ENCODE results near the gene MYO1E.

The MYO1E gene

GRCh38 chr15:59258317-59258716 lies 114.4 kb downstream of the MYO1E start:
- Histone ChIP-seq H3K9ac (ENCODE audit: insufficient read length) (no peak overlapping the region), H3K27ac (no peak overlapping the region)

GRCh38 chr15:59257140-59257539 lies 115.5 kb downstream of the MYO1E start:
- Histone ChIP-seq H3K9me3 (ENCODE audit: low read depth, low read length) (no peaks in the 10 kb centered on the region), H3K4me3 (no peak overlapping the region), H3K36me3 (ENCODE audit: insufficient read depth, low read length) (no peaks in the 10 kb centered on the region), H3K9ac (ENCODE audit: insufficient read length) (no peak overlapping the region), H3K27ac (no peak overlapping the region)
- no peak for DNase-seq (ENCODE audit: low read depth, low spot score)
- no peak for TF ChIP-seq FOXP2 (optimal IDR thresholded peaks at IDR 0.05; ENCODE audit: control extremely low read depth, extremely low read length, insufficient read depth)
- TF ChIP-seq EZH2 (IDR thresholded peaks at IDR 0.05): no peak
- no peak for TF ChIP-seq POLR2AphosphoS5 (IDR thresholded peaks at IDR 0.05; ENCODE audit: borderline replicate concordance, low read depth, low read length)

More at GRCh38 chr15:59258317-59258716, 114.4 kb downstream of the MYO1E start:
- TF ChIP-seq EZH2 (IDR thresholded peaks at IDR 0.05): no peak
- no peak for TF ChIP-seq POLR2AphosphoS5 (IDR thresholded peaks at IDR 0.05; ENCODE audit: borderline replicate concordance, low read depth, low read length)
- no peak for TF ChIP-seq FOXP2 (optimal IDR thresholded peaks at IDR 0.05; ENCODE audit: control extremely low read depth, extremely low read length, insufficient read depth)
- DNase-seq (ENCODE audit: low read depth, low spot score): no peak
- H3K9me3 ChIP-seq (ENCODE audit: low read depth, low read length): no peaks in the 10 kb centered on the region
- no peaks in the 10 kb centered on the region for H3K36me3 ChIP-seq (ENCODE audit: insufficient read depth, low read length)
- H3K4me3 ChIP-seq: no peak overlapping the region

- no peaks in the 10 kb centered on the region for H3K9me3 ChIP-seq (ENCODE audit: low read depth, low read length)
- H3K4me3 ChIP-seq: no peak overlapping the region
- H3K27ac ChIP-seq: no peak overlapping the region
- no peaks in the 10 kb centered on the region for H3K36me3 ChIP-seq (ENCODE audit: insufficient read depth, low read length)
- no peak for DNase-seq (ENCODE audit: low read depth, low spot score)
- TF ChIP-seq POLR2AphosphoS5 (IDR thresholded peaks at IDR 0.05; ENCODE audit: borderline replicate concordance, low read depth, low read length) (no peak), EZH2 (IDR thresholded peaks at IDR 0.05) (no peak), FOXP2 (optimal IDR thresholded peaks at IDR 0.05; ENCODE audit: control extremely low read depth, extremely low read length, insufficient read depth) (no peak)
- H3K9ac ChIP-seq (ENCODE audit: insufficient read length): no peak overlapping the region
Measured at GRCh38 chr15:59256482-59256881, 116.2 kb downstream of the MYO1E start.

GRCh38 chr15:59255680-59256336 lies 116.9 kb downstream of the MYO1E start:
- H3K27ac ChIP-seq: no peak overlapping the region
- TF ChIP-seq FOXP2 (optimal IDR thresholded peaks at IDR 0.05; ENCODE audit: control extremely low read depth, extremely low read length, insufficient read depth) (no peak), EZH2 (IDR thresholded peaks at IDR 0.05) (no peak), POLR2AphosphoS5 (IDR thresholded peaks at IDR 0.05; ENCODE audit: borderline replicate concordance, low read depth, low read length) (no peak)
- H3K9ac ChIP-seq (ENCODE audit: insufficient read length): no peak overlapping the region

GRCh38 chr15:59252137-59252536 lies 120.5 kb downstream of the MYO1E start:
- no peak for DNase-seq (ENCODE audit: low read depth, low spot score)
- Histone ChIP-seq H3K36me3 (ENCODE audit: insufficient read depth, low read length) (no peaks in the 10 kb centered on the region), H3K4me3 (no peak overlapping the region), H3K9me3 (ENCODE audit: low read depth, low read length) (no peaks in the 10 kb centered on the region), H3K9ac (ENCODE audit: insufficient read length) (no peak overlapping the region), H3K27ac (no peak overlapping the region)
- TF ChIP-seq EZH2 (IDR thresholded peaks at IDR 0.05) (no peak), FOXP2 (optimal IDR thresholded peaks at IDR 0.05; ENCODE audit: control extremely low read depth, extremely low read length, insufficient read depth) (no peak), POLR2AphosphoS5 (IDR thresholded peaks at IDR 0.05; ENCODE audit: borderline replicate concordance, low read depth, low read length) (no peak)

More at GRCh38 chr15:59255680-59256336, 116.9 kb downstream of the MYO1E start:
- no peak for DNase-seq (ENCODE audit: low read depth, low spot score)
- no peaks in the 10 kb centered on the region for H3K36me3 ChIP-seq (ENCODE audit: insufficient read depth, low read length)
- H3K4me3 ChIP-seq: no peak overlapping the region
- H3K9me3 ChIP-seq (ENCODE audit: low read depth, low read length): no peaks in the 10 kb centered on the region

- Histone ChIP-seq H3K27ac (no peak overlapping the region), H3K9ac (ENCODE audit: insufficient read length) (no peak overlapping the region), H3K36me3 (ENCODE audit: insufficient read depth, low read length) (no peaks in the 10 kb centered on the region), H3K9me3 (ENCODE audit: low read depth, low read length) (no peaks in the 10 kb centered on the region), H3K4me3 (no peak overlapping the region)
- no peak for DNase-seq (ENCODE audit: low read depth, low spot score)
- TF ChIP-seq FOXP2 (optimal IDR thresholded peaks at IDR 0.05; ENCODE audit: control extremely low read depth, extremely low read length, insufficient read depth) (no peak), EZH2 (IDR thresholded peaks at IDR 0.05) (no peak), POLR2AphosphoS5 (IDR thresholded peaks at IDR 0.05; ENCODE audit: borderline replicate concordance, low read depth, low read length) (no peak)
Measured at GRCh38 chr15:59251001-59251845, 121.4 kb downstream of the MYO1E start.

GRCh38 chr15:59250249-59250648 lies 122.4 kb downstream of the MYO1E start:
- Histone ChIP-seq H3K4me3 (no peak overlapping the region), H3K9me3 (ENCODE audit: low read depth, low read length) (no peaks in the 10 kb centered on the region), H3K36me3 (ENCODE audit: insufficient read depth, low read length) (no peaks in the 10 kb centered on the region), H3K9ac (ENCODE audit: insufficient read length) (no peak overlapping the region), H3K27ac (no peak overlapping the region)
- no peak for DNase-seq (ENCODE audit: low read depth, low spot score)
- no peak for TF ChIP-seq FOXP2 (optimal IDR thresholded peaks at IDR 0.05; ENCODE audit: control extremely low read depth, extremely low read length, insufficient read depth)
- TF ChIP-seq POLR2AphosphoS5 (IDR thresholded peaks at IDR 0.05; ENCODE audit: borderline replicate concordance, low read depth, low read length): no peak
- no peak for TF ChIP-seq EZH2 (IDR thresholded peaks at IDR 0.05)

- no peak for DNase-seq (ENCODE audit: low read depth, low spot score)
- TF ChIP-seq POLR2AphosphoS5 (IDR thresholded peaks at IDR 0.05; ENCODE audit: borderline replicate concordance, low read depth, low read length): no peak
- no peak for TF ChIP-seq EZH2 (IDR thresholded peaks at IDR 0.05)
- TF ChIP-seq FOXP2 (optimal IDR thresholded peaks at IDR 0.05; ENCODE audit: control extremely low read depth, extremely low read length, insufficient read depth): no peak
- no peak overlapping the region for H3K27ac ChIP-seq
- H3K9ac ChIP-seq (ENCODE audit: insufficient read length): no peak overlapping the region
- no peaks in the 10 kb centered on the region for H3K9me3 ChIP-seq (ENCODE audit: low read depth, low read length)
- H3K36me3 ChIP-seq (ENCODE audit: insufficient read depth, low read length): no peaks in the 10 kb centered on the region
- H3K4me3 ChIP-seq: no peak overlapping the region
Measured at GRCh38 chr15:59249816-59250215, 122.9 kb downstream of the MYO1E start.
